C1 segment of cervical spinal cord (tissue), 14 donors: ENCODE data around the gene ROR1.

Experiments
- DNase-seq, 14 donors: peaks; one replicate each; lab custom pipeline; 2025; lab: John Stamatoyannopoulos, UW

The ROR1 gene

DNA sequence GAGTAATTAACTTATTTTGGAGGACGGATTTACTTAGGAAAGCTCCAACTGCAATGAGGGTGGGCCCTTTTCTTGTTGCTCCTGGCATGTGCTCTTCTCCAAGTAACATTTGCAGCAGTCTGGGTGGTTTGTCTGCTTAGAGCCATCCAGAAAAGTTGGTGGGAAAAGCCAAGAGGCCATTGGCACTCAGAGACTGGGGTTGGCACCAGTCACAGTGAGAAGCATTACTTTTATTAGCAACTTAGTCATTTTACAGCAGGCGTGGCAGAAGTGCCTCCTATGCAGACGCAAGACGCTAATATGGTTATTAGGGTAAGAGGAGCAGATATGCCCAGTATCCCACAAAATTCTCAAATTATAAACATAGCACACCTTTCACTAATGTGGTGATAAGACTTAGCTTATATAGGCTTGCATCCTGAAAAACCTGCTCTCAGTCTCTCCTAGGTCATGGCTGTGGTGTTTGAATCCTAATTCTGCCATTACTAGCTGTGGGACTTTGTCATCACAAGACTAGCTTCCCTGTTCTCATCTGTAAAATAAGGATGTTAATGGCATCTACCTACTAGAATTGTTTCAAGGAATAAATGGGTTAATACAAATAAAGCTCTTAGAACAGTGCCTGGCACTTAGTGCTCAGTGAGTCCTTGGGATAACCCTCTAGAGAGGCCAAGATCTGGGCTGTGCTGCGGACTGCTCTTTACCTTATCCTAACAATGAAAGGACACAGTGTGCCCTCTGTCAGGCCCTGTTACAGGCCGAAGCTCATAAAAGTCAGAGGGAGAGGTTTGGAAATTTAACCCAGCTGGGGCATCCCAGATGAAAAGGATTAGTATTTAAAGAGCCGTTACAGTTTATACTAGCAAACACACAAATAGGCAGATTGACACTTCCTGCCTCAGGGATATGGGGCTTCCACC lies 154.6 kb downstream of the ROR1 start:
- DNase-seq: no peak

DNA sequence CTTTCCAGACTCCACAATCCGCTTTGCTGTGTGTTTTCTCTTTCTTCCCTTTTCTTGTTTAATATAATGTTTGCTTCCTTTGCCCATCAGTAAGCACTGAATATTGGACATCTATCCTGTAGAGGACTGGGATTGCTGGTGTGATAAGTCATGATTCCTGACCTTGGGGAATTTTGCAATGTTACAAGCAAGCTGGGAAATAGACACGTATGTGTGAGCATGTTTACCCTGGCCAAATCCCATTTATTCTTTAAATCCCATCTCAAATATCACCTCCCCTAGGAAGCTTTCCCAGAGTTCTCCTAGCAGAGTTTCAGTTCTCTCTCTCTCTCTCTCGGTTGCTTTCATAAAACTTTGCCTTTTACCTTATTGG lies 155.3 kb downstream of the ROR1 start:
- no peak for DNase-seq

DNA sequence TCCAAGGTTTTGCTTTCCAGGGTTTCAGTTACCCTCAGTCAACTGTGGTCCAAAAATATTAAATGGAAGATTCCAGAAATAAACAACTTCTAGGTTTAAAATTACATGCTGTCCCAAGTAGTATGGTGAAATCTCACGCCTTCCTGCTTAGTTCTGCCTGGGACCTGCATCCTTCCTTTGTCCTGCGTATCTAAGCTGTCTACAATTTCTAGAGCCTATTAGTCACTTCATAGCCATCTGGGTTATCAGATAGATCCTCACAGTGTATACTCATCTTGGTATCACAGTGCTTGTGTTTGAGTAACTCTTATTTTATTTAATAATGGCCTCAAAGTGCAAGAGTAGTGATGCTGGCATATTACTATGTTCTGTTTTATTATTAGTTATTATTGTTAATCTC lies 157.7 kb downstream of the ROR1 start:
- DNase-seq: no peak

DNA sequence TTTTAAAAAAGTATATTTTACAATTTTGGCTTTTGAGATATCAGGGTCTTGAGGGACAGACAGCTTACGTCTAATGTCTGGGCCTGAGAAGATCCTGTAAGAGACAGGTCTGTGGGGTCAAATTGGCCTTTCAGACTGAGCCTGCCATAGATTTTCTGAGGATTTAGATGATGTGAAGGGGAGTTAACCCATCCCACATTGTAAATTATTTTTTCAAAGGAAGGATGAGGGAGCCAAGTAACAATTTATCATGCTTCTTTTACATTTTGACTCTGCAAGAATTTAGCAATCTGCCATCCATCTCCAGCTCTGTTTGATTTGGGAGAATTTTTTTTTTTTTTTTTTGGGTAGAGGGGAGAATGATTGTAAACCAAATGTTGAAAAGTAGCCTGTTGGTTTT lies 160.9 kb downstream of the ROR1 start:
- no peak for DNase-seq

DNA sequence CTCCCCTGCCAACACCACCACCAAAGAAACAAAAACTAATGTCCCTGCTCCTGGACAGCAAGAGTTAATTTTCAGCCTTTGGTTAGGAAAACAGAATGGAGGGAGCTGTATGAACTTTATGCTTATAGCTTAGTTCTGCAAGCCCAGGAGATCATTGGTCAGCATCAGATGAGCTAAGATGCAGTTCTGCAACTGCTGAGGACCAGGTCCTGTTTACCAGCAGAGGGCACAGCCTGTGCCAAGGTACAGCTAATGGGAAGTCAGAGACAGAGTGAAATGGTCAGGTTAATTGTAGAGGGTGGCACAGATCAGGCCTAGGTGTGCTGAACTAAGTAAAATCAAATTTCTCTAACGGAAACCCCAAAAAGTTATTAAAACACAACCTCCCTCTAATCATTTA lies 161.3 kb downstream of the ROR1 start:
- DNase-seq: peak in 1 of 14 donors; percentile 62

DNA sequence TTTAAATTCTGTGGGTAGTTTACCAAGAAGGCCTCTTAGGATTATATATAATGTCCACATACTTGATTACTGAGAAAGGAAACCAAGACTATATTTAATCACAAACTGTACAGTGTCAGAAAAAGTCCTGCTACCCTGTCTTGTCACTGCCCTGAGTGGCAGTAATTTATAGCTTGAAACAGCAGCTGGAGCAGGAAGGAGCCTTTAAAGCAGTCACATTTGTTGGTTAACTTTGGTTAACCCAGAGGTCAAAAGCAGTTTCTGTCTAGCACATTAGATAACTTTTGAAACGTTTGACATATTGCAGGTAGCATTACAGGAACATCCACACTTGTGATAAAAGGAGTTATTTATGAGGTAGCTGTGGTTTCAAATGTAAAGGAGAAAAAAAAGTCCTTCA lies 161.7 kb downstream of the ROR1 start:
- DNase-seq: no peak

DNA sequence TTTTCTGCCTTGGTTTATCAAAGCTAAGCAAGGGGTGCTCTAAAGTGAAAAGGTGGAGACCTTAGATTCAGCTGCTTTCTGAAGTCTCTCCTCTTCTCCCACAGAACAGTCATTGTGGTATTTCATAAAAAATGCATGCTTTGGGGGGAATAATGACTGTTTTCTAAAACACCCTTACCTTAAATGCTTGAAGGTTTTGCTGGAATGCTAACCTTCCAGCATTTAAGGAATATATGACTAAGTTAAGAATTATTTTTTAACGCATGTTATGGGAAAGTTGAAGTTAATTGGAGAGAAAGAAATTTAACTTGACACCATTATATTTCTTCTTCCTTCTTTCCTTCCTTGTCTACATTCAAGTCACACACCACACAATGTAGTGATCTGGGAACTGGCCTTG lies 162.5 kb downstream of the ROR1 start:
- no peak for DNase-seq

DNA sequence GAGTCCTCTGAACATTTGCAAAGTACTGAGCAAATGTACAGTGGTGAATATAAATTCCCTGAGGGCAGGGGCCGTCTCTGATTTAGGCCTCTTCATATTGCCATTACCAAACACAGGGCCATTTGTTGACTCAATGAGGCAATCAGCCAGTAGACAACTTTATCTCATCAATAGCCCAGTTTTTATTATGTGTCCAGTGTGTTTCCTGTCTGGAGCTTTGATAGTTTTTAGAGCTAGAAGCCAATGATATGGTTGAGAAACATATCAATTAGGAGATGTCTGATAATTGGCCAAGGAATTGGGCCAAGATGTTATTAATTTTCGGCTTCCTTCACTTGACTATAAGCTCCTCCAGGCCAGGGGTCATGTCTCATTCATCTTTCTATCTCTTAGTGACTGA lies 163.0 kb downstream of the ROR1 start:
- no peak for DNase-seq

DNA sequence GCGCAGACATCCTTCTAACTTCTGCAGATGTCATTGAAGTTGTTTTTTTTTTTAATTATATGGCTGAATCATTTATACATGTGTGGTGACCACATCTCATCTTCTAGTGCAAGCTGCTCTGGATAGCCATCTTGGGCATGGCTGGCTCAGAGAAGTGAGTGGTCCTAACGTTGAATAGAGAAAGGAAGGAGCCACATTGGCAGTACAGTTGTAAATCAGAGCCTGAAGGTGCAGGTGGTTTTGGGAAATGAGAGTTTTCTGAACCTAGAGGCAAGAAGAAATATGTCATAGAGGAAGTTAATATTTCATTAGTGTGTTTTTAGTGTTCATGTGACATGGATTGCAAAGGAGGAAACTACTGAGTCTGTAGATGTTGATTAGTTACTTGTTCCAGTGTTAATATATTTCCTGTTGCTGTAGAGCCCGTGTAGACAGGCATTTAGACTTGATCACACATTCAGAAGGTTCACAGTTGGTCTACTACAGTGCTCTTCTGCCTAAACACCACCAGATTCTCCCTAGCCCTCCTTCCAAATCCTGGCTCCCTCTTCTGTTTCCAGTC lies 163.7 kb downstream of the ROR1 start:
- no peak for DNase-seq

DNA sequence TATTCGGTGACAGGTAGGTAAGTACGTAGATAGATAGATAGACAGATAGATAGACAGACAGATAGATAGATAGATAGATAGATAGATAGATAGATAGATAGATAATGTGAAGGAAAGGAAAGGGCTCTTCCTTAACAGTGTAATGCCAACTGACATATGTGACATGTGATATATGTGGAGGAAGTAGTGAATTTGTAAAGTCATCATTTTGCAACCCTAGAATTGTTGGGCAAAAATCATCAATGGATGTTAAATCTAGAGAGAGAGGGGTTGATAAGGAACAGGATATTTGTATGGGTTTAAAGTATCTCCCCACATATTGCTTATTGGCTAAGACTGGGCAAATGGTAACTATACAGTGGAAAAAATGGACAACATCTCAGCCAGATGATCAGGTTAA lies 166.6 kb downstream of the ROR1 start:
- no peak for DNase-seq

DNA sequence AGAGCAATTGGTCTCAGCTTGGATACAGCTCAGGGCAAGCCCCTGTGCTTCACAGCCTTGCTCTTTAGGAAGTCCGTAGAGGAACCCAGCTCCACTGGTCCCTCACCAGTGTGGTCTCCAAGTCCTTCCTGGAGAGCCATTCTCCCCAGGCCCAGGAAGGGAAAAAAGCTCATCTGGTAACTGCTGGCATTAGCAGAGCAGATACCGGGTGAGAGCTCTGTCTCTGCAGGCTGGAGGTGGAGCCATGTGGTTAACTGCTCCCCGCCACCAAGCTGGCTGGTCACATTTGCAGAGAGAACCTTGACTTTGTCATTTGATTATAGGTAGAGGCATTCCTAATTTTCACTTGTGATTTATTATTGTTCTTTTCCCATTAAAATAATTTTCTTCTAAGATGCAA lies 169.6 kb downstream of the ROR1 start:
- DNase-seq: no peak

DNA sequence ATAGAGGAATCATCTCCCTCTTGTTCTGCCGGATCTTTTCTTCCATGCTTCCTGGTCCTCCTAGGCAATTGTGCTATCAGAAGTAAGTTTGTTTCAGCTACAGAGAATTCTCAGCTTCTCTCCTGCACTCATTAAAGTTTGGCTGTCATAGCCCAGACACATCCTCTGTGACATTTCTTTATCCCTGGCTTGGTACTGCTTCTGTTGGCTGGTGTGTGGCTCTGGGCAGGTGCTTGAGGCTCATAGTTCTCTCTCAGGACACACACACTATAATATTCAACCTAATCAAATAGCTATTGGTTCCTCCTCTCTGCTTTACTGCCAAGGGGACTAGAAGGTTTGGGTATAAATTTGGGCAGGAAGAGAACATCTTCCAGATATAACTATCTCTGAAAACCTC lies 172.1 kb downstream of the ROR1 start:
- no peak for DNase-seq

DNA sequence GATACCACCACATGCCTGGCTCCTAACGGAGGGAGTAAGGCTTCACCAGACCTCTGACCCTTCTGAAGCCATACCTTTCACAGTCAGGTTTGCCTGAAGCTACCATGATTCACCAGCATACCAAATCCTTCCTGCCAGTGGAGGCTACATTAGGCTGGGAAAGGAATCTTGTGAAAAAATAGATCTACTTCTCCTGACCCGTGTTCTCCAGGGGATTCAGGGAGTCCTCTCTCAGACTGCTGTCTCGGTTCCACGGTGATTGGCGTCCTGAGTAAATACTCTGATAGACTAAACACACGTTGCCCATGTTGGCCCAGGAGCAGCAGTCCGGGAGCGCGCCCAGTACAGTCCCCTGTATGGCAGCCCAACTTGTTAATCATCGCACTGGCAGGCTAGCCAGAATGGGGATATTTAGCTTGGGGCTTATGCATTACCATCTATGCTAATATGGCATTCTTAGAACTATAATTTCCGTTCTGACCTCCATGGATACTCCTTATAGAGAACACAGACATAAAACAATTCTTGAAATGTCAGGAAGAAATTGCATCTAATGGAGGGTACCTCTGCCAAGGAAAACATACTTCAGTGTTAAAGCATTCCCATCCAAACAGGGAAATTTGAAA lies 173.2 kb downstream of the ROR1 start:
- no peak for DNase-seq

DNA sequence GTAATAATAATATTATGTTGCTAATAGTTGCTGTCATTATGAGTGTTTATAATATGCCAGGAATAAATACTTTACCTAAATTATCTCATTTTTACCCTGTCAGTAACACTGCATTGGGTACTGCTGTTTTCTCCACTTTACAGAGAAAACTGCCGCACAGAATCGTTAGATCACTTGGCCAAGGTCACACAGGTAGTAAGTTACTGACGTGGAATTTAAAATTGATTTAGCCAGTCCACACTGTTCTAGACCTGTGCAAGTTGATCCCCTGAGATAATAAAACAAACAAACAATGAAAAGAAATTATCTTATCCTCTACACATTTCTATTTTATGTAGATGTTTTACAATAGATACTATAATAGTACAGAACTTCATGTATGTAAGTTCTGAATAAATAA lies 174.1 kb downstream of the ROR1 start:
- DNase-seq: no peak

DNA sequence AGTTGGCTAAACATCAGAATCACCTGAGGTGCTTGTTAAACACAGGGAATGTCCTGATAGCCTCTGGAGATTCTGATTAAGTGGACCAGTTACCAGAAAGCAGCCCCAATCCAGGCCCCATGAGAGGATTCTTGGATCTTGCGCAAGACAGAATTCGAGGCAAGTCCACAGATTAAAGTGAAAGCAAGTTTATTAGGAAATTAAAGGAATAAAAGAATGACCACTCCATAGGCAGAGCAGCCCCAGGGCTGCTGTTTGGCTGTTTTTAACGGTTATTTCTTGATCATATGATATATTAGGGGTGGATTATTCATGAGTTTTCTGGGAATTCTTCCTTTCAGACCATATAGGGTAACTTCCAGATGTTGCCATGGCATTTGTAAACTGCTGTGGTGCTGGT lies 176.2 kb downstream of the ROR1 start:
- DNase-seq: no peak

DNA sequence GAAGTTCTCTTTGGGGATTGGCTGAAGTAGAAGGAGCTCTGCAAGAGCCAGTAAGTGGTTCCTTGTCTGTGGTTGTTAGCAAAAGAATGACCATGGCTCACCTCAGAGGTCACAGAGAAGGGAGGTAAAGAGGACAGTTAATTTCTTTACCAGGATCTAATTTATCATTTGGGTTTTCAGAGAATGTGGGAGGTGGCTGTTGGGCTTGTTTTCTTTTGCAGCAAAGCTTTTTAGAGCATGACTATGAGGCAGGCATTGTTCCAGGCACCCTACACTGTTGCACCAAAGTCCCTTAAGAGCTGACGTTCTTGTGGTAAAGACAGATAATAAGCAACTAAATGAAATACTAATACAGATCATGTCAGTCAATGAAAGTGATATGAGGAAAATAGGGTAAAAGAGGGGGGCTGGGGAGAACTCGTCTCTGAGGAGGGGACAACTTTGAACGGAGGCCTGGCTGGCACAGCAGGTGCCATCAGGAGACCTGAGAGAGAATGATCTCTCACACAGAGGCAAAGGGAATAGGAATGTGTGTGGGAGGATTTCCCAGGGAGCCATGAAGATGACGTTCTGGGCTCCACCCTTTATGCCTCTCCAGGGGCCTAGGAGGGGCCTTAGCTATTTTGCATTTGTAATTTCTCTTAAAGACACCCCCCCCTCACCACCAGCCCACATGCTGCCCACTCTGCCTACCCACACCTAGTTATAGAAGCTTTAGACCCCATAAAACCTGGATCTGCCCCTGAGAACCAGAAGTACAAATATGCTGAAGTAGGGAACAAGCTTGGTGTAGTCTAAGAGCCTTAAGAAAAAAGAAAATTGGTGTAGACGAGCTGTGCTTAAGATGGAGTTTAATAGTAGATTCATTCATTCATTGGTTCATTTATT lies 177.5 kb downstream of the ROR1 start:
- DNase-seq: no peak

DNA sequence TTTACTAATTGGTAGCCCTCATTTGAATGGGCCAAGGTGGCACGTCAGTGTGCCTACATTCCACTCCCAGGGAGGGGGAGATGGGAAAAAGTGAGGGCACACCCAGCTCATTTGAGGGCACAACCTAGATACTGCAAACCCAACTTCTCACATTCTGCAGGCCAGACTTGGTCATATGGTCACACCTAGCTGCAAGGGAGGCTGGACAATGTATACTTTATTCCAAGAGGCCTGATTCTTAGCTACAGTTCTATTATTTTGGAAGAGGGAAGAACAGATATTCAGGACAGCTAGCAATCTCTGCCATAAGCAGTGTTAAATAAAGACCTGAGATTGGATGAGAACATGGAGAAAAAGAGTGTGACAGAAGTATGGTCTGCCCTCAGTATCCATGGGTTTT lies 180.4 kb downstream of the ROR1 start:
- DNase-seq: no peak

DNA sequence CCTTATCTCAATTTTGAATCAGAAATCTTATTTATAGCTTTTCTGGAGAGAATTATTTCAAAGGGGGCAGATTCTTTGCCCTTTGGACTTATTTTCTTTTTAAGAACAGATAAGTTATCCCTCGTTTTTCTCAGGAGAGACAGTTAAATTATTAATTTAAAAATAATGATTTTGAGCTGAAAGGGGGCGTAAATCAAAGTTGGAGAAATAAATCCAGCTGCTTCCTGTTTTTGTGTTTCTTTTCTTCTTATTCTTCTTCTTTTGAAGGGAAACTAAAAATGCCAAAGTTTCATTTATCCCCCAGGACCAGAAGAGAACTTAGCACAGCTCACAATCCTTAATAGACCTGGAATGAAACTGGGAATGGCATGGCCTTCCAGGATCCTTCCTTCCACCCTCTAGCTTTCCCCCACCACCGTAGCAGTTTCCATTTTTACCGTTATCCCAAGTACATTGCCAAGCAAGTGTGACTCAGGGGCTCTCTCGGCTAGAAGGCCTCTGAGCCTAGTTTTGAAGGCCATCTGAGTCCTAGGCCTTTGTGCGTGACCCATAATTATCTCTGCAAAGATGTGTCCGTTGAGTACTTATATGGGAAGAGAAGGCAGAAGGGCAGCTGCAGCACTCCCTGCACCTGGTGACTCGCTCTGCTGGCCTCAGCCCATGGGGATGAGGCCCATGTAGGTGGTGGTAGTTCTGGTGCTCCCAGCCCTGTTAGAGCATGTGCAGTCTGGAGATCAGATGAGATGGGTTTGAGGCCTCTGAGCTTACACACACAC lies 181.7 kb downstream of the ROR1 start:
- no peak for DNase-seq

DNA sequence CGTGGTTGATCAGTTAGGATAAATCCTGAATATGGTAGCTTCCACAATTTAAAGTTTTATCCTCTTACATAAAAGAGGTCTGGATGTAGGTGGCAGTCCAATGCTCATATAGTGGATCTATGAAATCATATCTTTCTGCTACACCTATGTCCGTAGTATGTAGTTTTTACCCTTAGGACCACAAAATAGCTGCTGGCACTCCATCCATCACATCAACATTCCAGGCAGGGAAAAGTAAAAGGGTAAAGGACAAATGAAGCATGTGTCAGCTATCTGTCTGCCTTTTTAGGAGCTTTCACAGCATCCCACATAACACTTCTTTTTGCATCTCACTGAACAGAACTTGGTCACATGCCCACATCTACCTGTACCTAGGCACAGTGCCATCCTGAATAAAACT lies 184.7 kb downstream of the ROR1 start:
- no peak for DNase-seq

DNA sequence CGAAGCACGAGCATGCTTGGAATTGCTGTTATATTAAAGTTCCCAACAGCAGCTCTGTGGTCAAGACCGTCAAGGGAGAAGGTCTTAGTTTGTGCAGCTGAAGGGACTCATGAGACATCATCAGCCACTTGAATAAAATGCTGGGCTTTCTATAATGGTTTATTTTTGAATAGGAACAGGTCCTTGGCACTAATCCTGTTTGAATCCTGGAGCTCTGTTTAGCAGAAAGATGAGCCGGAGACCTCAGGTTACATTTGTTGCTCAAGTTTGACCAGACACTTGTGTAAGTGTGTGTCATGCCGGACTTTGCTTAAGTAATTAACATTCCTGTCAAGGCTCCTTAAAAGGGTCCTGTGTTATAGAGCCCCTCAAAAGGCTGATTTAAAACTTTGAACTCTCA lies 186.5 kb downstream of the ROR1 start:
- DNase-seq: no peak

DNA sequence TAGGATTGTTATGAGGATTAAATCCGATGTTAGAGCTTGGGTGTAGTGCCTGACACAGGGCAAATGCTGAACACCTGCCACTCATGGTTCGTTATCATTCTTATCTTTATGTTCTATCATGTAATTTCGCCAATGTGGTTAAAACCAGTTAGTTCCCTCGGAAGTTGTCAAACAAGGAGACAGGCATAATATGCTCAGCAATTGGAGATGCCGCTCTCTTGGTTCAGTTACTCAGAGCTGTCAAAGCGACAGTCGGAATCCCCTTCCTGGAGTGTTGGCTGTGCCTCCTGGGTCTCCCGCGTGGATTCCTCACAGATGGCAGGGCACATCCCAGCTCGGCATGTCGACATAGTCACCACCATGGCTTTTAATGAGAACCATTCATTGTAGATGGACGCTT lies 192.2 kb downstream of the ROR1 start:
- peak in 1 of 14 donors; percentile 82 for DNase-seq
